PC-9 (cell line): ENCODE data around the gene ELOVL1.

Experiments used
- EZH2 ChIP-seq: fragments of 200-600 bp; sonication (generic); IDR thresholded peaks from 2 replicates; pipeline ENCODE4 v1.8.0; 2017; ENCODE audit warnings: antibody characterized with exemption, low read depth
- TF ChIP-seq, protein P1 (sequence below): fragments of 200-600 bp; sonication (generic); conservative IDR thresholded peaks from 2 replicates; pipeline ENCODE4 v1.6.1; 2017; ENCODE audit warnings: mixed run types, antibody characterized with exemption, mild to moderate bottlenecking, moderate library complexity

DNA sequence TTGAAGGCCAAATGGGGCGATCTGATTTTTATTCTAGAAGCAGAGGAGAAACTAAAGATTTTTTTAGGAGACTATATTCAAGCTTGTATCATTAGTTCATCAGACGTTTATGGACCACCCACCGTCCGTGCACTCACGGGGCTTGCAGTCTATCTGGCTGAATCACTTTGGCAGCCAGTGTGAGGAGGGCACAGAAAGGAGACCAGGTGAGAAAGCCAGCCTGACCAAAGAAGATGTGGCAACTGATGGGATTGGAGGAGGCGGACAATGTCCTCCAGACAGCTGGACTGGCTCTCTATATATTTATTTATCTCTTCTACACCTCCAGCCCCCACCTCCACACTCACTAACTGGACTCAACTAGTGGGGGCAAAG lies 822 bp upstream of the ELOVL1 start:
- TF ChIP-seq, protein P1, sequence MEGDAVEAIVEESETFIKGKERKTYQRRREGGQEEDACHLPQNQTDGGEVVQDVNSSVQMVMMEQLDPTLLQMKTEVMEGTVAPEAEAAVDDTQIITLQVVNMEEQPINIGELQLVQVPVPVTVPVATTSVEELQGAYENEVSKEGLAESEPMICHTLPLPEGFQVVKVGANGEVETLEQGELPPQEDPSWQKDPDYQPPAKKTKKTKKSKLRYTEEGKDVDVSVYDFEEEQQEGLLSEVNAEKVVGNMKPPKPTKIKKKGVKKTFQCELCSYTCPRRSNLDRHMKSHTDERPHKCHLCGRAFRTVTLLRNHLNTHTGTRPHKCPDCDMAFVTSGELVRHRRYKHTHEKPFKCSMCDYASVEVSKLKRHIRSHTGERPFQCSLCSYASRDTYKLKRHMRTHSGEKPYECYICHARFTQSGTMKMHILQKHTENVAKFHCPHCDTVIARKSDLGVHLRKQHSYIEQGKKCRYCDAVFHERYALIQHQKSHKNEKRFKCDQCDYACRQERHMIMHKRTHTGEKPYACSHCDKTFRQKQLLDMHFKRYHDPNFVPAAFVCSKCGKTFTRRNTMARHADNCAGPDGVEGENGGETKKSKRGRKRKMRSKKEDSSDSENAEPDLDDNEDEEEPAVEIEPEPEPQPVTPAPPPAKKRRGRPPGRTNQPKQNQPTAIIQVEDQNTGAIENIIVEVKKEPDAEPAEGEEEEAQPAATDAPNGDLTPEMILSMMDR, result no peak
- no peak for TF ChIP-seq EZH2
